GM23338 (cell line): ENCODE data around the gene BMPR1B. TPM values are rescaled to one million over a fixed set of nuclear protein-coding genes. Genes with fewer than 3 reads are reported as not detected.

Experiments
- ATAC-seq: fragments of 200-7000 bp; cut with Tn5 transposase; 3 replicates; pipeline ENCODE4 v1.9.1; 2020
- DNase-seq: peaks from one replicate; pipeline ENCODE4 v3.0.0-alpha.2; 2015; ENCODE audit warnings: low spot score
- H2AFZ ChIP-seq: fragments of 200-600 bp; sonication (generic); 2 replicates; pipeline ENCODE4 v1.8.0; 2016; ENCODE audit warnings: antibody characterized with exemption, mild to moderate bottlenecking, moderate library complexity
- H3F3A ChIP-seq: fragments of 200-600 bp; sonication (generic); replicated peaks from 2 replicates; pipeline ENCODE4 v1.8.0; 2017; ENCODE audit warnings: antibody characterized with exemption, mixed run types, low read depth
- H3K27ac ChIP-seq: fragments of 200-600 bp; sonication (generic); 2 replicates; pipeline ENCODE4 v1.6.1; 2016; ENCODE audit warnings: low read depth
- H3K27me3 ChIP-seq: fragments of 200-600 bp; sonication (generic); 2 replicates; pipeline ENCODE4 v1.8.0; 2016; ENCODE audit warnings: mild to moderate bottlenecking, mixed run types, moderate library complexity; ENCODE audit not compliant: insufficient read depth
- H3K36me3 ChIP-seq: fragments of 200-600 bp; sonication (generic); 2 replicates; pipeline ENCODE4 v1.8.0; 2016; ENCODE audit warnings: mild to moderate bottlenecking; ENCODE audit not compliant: insufficient read depth
- H3K4me1 ChIP-seq: fragments of 200-600 bp; sonication (generic); 2 replicates; pipeline ENCODE4 v1.8.0; 2016; ENCODE audit warnings: mild to moderate bottlenecking, moderate library complexity; ENCODE audit not compliant: insufficient read depth
- H3K4me2 ChIP-seq: fragments of 200-600 bp; sonication (generic); 2 replicates; pipeline ENCODE4 v1.7.1; 2017; ENCODE audit warnings: mixed run types
- H3K4me3 ChIP-seq: fragments of 200-600 bp; sonication (generic); 2 replicates; pipeline ENCODE4 v1.6.1; 2016; ENCODE audit warnings: mixed run types
- H3K79me2 ChIP-seq: fragments of 200-600 bp; sonication (generic); replicated peaks from 2 replicates; pipeline ENCODE4 v1.8.0; 2017; ENCODE audit warnings: mild to moderate bottlenecking; ENCODE audit not compliant: insufficient read depth
- H3K9me2 ChIP-seq: fragments of 200-600 bp; sonication (generic); 2 replicates; pipeline ENCODE4 v1.8.0; 2017; ENCODE audit not compliant: insufficient read depth
- H4K20me1 ChIP-seq: fragments of 200-600 bp; sonication (generic); replicated peaks from 2 replicates; pipeline ENCODE4 v1.8.0; 2017; ENCODE audit warnings: mild to moderate bottlenecking; ENCODE audit not compliant: insufficient read depth
- H3K27ac Mint-ChIP-seq: 2 replicates; pipeline ENCODE4 v1.8.0; 2020; ENCODE audit warnings: inconsistent platforms, mild to moderate bottlenecking, moderate library complexity, mixed read lengths
- H3K27me3 Mint-ChIP-seq: 3 replicates; pipeline ENCODE4 v1.8.0; 2022; ENCODE audit warnings: low read depth, mild to moderate bottlenecking, moderate library complexity, mixed read lengths, inconsistent platforms; ENCODE audit not compliant: insufficient read depth, poor library complexity
- H3K36me3 Mint-ChIP-seq: 3 replicates; pipeline ENCODE4 v1.8.0; 2021; ENCODE audit warnings: low read depth, mild to moderate bottlenecking, inconsistent platforms, moderate library complexity, mixed read lengths
- H3K4me1 Mint-ChIP-seq: 3 replicates; pipeline ENCODE4 v1.8.0; 2020; ENCODE audit warnings: mild to moderate bottlenecking, inconsistent platforms, mixed read lengths
- H3K4me3 Mint-ChIP-seq: 3 replicates; pipeline ENCODE4 v1.8.0; 2021; ENCODE audit warnings: moderate library complexity, mild to moderate bottlenecking, inconsistent platforms, mixed read lengths
- H3K9me3 Mint-ChIP-seq: 3 replicates; pipeline ENCODE4 v1.8.0; 2020; ENCODE audit warnings: moderate library complexity, mild to moderate bottlenecking, inconsistent platforms, mixed read lengths
- CREB1 ChIP-seq: fragments of 250-450 bp; sonication (Bioruptor Pico); IDR thresholded peaks from 2 replicates; pipeline ENCODE4 v1.5.0; 2020; ENCODE audit warnings: low read depth, mild to moderate bottlenecking, moderate library complexity
- CTCF ChIP-seq, 2 experiments: fragments of 200-600 bp in 1 of 2; sonication (generic) in 1 of 2; conservative IDR thresholded peaks; 2 replicates each; pipeline versions ENCODE4 v1.5.1 to v1.6.1; 2016 to 2017; ENCODE audit warnings: antibody characterized with exemption in 2 of 2, low read depth in 2 of 2, mild to moderate bottlenecking in 2 of 2, moderate library complexity in 1 of 2
- EZH2 ChIP-seq: fragments of 200-600 bp; sonication (generic); IDR thresholded peaks from one replicate; pipeline ENCODE4 v1.8.0; 2017; ENCODE audit warnings: antibody characterized with exemption, mild to moderate bottlenecking, low read depth; ENCODE audit not compliant: unreplicated experiment
- EZH2phosphoT487 ChIP-seq: fragments of 200-600 bp; sonication (generic); IDR thresholded peaks from one replicate; pipeline ENCODE4 v1.8.1; 2018; ENCODE audit warnings: antibody characterized with exemption; ENCODE audit not compliant: unreplicated experiment
- JUNB ChIP-seq: IDR thresholded peaks from one replicate; pipeline ENCODE4 v1.6.1; 2016; ENCODE audit warnings: antibody characterized with exemption; ENCODE audit not compliant: unreplicated experiment
- NANOG ChIP-seq: IDR thresholded peaks from 2 replicates; pipeline ENCODE4 v1.6.1; 2016; ENCODE audit warnings: antibody characterized with exemption, borderline replicate concordance
- POLR2AphosphoS5 ChIP-seq: IDR thresholded peaks from 2 replicates; pipeline ENCODE4 v1.6.1; 2016; ENCODE audit warnings: antibody characterized with exemption, low read depth
- ZNF114 ChIP-seq: fragments of 250-450 bp; sonication (Bioruptor Pico); IDR thresholded peaks from 2 replicates; pipeline ENCODE4 v1.5.0; 2020; ENCODE audit warnings: mild to moderate bottlenecking, moderate library complexity
- ZNF331 ChIP-seq: fragments of 250-450 bp; sonication (Bioruptor Pico); IDR thresholded peaks from 2 replicates; pipeline ENCODE4 v1.5.0; 2020; ENCODE audit warnings: low read depth, mild to moderate bottlenecking, moderate library complexity
- polyA plus RNA-seq: library from polyadenylated mRNA; unstranded; fragments of >200 nt; fragmentation: Nextera tagmentation; extraction: Ambion mirVana; gene quantifications from 2 replicates; pipeline ENCODE4 v1.2.1, GENCODE V29; 2016
- total RNA-seq: library from RNA; depleted of rRNA; stranded (reverse); fragments of >200 nt; shearing (Covaris generic); gene quantifications from 2 replicates; pipeline ENCODE4 v1.2.3, GENCODE V29; 2014
- TF ChIP-seq, protein P1 (sequence below): IDR thresholded peaks from 2 replicates; pipeline ENCODE4 v1.6.1; 2016; ENCODE audit warnings: antibody characterized with exemption
- TF ChIP-seq, protein P2 (sequence below): fragments of 250-450 bp; sonication (Bioruptor Pico); IDR thresholded peaks from 2 replicates; pipeline ENCODE4 v1.5.0; 2020; ENCODE audit warnings: mild to moderate bottlenecking, moderate library complexity

BMPR1B gene
- total and polyA plus RNA-seq, 2 experiments from 2014 or later, result 0.48 to 1.0 TPM

- H2AFZ ChIP-seq, result 0 out of 2 replicates have a peak overlapping the region, but pooled peaks have one; percentile 35
Observed at GRCh38 chr4:94826206-94826605, 68.5 kb downstream of the BMPR1B start.

GRCh38 chr4:94827481-94828110 is 69.8 kb downstream of the BMPR1B start:
- Histone ChIP-seq H3K79me2 (no peaks in the 10 kb centered on the region), H3K4me3 (no peak overlapping the region), H3K36me3 (no peaks in the 10 kb centered on the region), H3K4me1 (no peaks in the 10 kb centered on the region), H4K20me1 (no peaks in the 10 kb centered on the region), H3K27ac (no peak overlapping the region), H2AFZ (no peak overlapping the region), H3K4me2 (no peak overlapping the region), H3K27me3 (no peaks in the 10 kb centered on the region), H3K9me2 (no peaks in the 10 kb centered on the region), H3F3A (no peaks in the 10 kb centered on the region)
- Mint-ChIP-seq H3K27me3 (peaks cover 4% of the 10 kb centered on the region), H3K4me3 (no peak overlapping the region), H3K4me1 (peaks cover 15% of the 10 kb centered on the region), H3K27ac (no peak overlapping the region), H3K36me3 (no peaks in the 10 kb centered on the region), H3K9me3 (no peaks in the 10 kb centered on the region)
- ATAC-seq (no peak), DNase-seq (no peak)
- TF ChIP-seq, protein P1, sequence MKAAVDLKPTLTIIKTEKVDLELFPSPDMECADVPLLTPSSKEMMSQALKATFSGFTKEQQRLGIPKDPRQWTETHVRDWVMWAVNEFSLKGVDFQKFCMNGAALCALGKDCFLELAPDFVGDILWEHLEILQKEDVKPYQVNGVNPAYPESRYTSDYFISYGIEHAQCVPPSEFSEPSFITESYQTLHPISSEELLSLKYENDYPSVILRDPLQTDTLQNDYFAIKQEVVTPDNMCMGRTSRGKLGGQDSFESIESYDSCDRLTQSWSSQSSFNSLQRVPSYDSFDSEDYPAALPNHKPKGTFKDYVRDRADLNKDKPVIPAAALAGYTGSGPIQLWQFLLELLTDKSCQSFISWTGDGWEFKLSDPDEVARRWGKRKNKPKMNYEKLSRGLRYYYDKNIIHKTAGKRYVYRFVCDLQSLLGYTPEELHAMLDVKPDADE, result no peak
- no peak for TF ChIP-seq ZNF331 (CRISPR knock-in tag)
- TF ChIP-seq ZNF114 (CRISPR knock-in tag), result no peak
- TF ChIP-seq POLR2AphosphoS5, result no peak
- TF ChIP-seq, protein P2, sequence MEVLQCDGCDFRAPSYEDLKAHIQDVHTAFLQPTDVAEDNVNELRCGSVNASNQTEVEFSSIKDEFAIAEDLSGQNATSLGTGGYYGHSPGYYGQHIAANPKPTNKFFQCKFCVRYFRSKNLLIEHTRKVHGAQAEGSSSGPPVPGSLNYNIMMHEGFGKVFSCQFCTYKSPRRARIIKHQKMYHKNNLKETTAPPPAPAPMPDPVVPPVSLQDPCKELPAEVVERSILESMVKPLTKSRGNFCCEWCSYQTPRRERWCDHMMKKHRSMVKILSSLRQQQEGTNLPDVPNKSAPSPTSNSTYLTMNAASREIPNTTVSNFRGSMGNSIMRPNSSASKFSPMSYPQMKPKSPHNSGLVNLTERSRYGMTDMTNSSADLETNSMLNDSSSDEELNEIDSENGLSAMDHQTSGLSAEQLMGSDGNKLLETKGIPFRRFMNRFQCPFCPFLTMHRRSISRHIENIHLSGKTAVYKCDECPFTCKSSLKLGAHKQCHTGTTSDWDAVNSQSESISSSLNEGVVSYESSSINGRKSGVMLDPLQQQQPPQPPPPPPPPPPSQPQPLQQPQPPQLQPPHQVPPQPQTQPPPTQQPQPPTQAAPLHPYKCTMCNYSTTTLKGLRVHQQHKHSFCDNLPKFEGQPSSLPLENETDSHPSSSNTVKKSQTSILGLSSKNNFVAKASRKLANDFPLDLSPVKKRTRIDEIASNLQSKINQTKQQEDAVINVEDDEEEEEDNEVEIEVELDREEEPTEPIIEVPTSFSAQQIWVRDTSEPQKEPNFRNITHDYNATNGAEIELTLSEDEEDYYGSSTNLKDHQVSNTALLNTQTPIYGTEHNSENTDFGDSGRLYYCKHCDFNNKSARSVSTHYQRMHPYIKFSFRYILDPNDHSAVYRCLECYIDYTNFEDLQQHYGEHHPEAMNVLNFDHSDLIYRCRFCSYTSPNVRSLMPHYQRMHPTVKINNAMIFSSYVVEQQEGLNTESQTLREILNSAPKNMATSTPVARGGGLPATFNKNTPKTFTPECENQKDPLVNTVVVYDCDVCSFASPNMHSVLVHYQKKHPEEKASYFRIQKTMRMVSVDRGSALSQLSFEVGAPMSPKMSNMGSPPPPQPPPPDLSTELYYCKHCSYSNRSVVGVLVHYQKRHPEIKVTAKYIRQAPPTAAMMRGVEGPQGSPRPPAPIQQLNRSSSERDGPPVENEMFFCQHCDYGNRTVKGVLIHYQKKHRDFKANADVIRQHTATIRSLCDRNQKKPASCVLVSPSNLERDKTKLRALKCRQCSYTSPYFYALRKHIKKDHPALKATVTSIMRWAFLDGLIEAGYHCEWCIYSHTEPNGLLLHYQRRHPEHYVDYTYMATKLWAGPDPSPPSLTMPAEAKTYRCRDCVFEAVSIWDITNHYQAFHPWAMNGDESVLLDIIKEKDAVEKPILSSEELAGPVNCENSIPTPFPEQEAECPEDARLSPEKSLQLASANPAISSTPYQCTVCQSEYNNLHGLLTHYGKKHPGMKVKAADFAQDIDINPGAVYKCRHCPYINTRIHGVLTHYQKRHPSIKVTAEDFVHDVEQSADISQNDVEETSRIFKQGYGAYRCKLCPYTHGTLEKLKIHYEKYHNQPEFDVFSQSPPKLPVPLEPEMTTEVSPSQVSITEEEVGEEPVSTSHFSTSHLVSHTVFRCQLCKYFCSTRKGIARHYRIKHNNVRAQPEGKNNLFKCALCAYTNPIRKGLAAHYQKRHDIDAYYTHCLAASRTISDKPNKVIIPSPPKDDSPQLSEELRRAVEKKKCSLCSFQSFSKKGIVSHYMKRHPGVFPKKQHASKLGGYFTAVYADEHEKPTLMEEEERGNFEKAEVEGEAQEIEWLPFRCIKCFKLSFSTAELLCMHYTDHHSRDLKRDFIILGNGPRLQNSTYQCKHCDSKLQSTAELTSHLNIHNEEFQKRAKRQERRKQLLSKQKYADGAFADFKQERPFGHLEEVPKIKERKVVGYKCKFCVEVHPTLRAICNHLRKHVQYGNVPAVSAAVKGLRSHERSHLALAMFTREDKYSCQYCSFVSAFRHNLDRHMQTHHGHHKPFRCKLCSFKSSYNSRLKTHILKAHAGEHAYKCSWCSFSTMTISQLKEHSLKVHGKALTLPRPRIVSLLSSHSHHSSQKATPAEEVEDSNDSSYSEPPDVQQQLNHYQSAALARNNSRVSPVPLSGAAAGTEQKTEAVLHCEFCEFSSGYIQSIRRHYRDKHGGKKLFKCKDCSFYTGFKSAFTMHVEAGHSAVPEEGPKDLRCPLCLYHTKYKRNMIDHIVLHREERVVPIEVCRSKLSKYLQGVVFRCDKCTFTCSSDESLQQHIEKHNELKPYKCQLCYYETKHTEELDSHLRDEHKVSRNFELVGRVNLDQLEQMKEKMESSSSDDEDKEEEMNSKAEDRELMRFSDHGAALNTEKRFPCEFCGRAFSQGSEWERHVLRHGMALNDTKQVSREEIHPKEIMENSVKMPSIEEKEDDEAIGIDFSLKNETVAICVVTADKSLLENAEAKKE (CRISPR knock-in tag), result no peak
- TF ChIP-seq JUNB, result no peak
- no peak for TF ChIP-seq CTCF (conservative IDR thresholded peaks at IDR 0.05; ENCODE audit: low read depth in 2 of 2)
- no peak for TF ChIP-seq EZH2phosphoT487
- TF ChIP-seq CREB1, result no peak
- no peak for TF ChIP-seq EZH2

More at GRCh38 chr4:94826206-94826605, 68.5 kb downstream of the BMPR1B start:
- Histone ChIP-seq H3K4me2 (no peak overlapping the region), H3F3A (no peaks in the 10 kb centered on the region), H3K4me1 (no peaks in the 10 kb centered on the region), H3K27ac (no peak overlapping the region), H3K27me3 (no peaks in the 10 kb centered on the region), H4K20me1 (no peaks in the 10 kb centered on the region), H3K9me2 (no peaks in the 10 kb centered on the region), H3K79me2 (no peaks in the 10 kb centered on the region), H3K36me3 (no peaks in the 10 kb centered on the region), H3K4me3 (no peak overlapping the region)
- H3K9me3 Mint-ChIP-seq, result no peaks in the 10 kb centered on the region
- peaks cover 4% of the 10 kb centered on the region for H3K27me3 Mint-ChIP-seq
- H3K36me3 Mint-ChIP-seq, result no peaks in the 10 kb centered on the region
- no peak for DNase-seq
- H3K27ac Mint-ChIP-seq, result peak overlapping the region; percentile 79
- TF ChIP-seq NANOG, result no peak
- H3K4me1 Mint-ChIP-seq, result peaks cover 11% of the 10 kb centered on the region
- H3K4me3 Mint-ChIP-seq, result no peak overlapping the region
- ATAC-seq, result no peak; the same call in 2 of the 3 replicates
